KOPT-K1 (cell line): ENCODE results near the gene SF3B2.
"Not testable (repeated sequence)": the region's sequence is repeated elsewhere in the genome, so short reads cannot be mapped to it uniquely, and the experiment has no call there.

ENCODE experiments used
- H3K27ac ChIP-seq: fragments of 200-600 bp; sonication (generic); 2 replicates; pipeline ENCODE4 v1.5.1; 2016; ENCODE audit warnings: antibody characterized with exemption, mild to moderate bottlenecking, low read depth, low read length; ENCODE audit not compliant: poor library complexity, severe bottlenecking
- H3K36me3 ChIP-seq: fragments of 200-600 bp; sonication (generic); 2 replicates; pipeline ENCODE4 v1.5.1; 2017; ENCODE audit warnings: antibody characterized with exemption, mild to moderate bottlenecking, low read length, moderate library complexity; ENCODE audit not compliant: insufficient read depth
- H3K9me3 ChIP-seq: fragments of 200-600 bp; sonication (generic); 2 replicates; pipeline ENCODE4 v1.5.1; 2017; ENCODE audit warnings: antibody characterized with exemption, low read length, mild to moderate bottlenecking; ENCODE audit not compliant: insufficient read depth, poor library complexity, severe bottlenecking

The SF3B2 gene

DNA sequence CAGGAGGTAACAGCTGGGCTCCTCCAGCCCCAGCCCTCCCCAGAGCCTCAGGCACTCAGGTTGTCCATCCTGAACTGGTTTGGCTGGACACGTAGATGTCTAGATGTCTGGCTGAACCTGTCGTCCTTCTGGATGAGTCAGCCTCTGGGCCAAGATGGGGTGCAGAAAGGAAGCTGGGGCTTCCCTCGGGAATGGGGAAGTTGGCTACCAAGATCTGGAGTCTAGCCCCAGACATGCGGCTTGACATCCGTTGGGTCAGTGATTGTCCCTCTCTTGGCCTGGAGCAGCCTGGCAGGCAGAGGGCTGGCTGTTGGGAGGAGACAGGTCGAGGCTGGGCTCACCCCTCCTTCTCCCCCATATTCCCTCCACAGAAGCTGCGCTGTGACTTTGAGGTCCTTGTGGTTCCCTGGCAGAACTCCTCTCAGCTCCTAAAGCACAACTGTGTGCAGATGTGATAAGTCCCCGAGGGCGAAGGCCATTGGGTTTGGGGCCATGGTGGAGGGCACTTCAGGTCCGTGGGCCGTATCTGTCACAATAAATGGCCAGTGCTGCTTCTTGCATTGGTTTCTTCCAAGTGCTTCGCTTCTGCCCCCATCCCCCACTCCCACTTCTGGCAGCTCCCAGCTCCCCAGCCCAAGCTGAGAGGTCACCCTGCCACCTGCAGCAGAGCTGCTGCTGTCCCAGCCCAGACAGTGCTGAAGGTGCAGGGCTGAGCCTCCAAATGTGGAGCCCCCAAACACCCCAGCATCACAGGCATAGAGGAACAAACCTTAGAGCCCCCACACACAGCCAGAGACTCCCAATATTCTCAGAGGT is 39.0 kb upstream of the SF3B2 start:
- no peak overlapping the region for H3K27ac ChIP-seq
- no peaks in the 10 kb centered on the region for H3K9me3 ChIP-seq
- H3K36me3 ChIP-seq: no peaks in the 10 kb centered on the region

DNA sequence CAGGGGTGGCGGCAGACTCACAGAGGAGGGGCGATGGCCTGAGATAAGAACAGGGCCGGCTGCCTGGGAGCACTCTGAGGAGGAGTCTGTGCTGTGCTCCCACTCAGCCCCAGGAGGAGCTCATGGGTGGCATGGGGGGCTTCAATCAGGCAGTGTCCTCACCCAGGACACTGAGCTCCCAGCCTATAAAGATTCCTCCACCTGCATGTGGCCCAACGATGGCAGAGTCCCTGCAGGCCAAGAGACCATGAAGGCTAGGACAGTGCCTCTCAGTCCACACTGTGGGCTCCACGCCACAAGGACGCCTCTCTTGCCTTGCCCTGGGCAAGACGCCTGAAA is 38.4 kb upstream of the SF3B2 start:
- Histone ChIP-seq H3K27ac (no peak overlapping the region), H3K9me3 (no peaks in the 10 kb centered on the region), H3K36me3 (no peaks in the 10 kb centered on the region)

DNA sequence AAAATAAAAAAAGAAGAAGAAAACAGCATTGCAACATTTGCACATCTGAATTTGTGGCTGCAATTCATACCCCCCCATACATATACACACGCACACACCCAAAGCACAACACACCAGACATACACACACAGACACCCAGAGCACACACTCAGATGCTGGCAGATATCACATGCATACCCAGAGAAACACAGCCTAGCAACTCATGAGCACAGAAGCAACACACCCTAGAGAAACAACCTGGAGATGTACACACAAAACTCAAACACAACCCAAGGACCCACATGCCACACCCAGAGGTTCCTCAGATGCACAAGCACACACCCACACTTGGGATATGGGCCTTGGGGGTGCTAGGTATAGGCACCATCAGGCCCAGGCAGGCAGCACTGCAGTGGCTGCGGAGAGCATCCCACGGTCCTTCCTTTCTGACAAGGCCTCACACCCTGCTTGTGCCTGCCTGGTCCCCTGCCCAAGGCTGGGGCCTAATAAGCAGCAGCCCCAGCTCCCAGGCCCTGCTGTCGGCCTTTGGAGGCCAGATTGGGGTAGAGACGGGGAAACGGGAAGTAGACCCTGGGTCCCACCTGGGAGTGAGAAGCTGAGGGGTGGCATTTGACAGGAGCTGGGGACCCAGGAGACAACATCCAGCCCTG is 37.2 kb upstream of the SF3B2 start:
- H3K9me3 ChIP-seq: no peaks in the 10 kb centered on the region
- H3K27ac ChIP-seq: no peak overlapping the region
- H3K36me3 ChIP-seq: no peaks in the 10 kb centered on the region

DNA sequence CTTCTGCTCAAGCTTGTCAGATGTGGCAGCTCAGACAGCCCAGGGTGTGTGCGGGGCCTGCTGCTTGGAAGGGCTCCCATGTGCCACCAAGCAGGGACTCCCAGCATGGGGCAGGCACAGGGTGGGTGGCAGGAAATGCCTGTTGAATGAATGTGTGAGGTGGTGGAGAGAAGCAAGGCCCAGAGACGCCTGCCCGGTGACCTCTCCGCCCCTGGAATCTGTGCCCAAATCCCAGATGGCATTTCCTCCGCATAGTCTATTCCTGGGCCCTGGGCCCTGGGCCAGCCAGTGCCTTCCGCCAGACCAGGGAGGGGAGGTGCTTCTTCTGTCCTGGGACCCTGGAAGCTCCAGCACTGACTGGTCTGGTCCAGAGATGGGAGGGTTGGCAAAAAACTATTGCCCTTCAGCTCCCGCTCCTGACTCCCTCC is 36.7 kb upstream of the SF3B2 start:
- Histone ChIP-seq H3K36me3 (no peaks in the 10 kb centered on the region), H3K9me3 (no peaks in the 10 kb centered on the region), H3K27ac (no peak overlapping the region)

DNA sequence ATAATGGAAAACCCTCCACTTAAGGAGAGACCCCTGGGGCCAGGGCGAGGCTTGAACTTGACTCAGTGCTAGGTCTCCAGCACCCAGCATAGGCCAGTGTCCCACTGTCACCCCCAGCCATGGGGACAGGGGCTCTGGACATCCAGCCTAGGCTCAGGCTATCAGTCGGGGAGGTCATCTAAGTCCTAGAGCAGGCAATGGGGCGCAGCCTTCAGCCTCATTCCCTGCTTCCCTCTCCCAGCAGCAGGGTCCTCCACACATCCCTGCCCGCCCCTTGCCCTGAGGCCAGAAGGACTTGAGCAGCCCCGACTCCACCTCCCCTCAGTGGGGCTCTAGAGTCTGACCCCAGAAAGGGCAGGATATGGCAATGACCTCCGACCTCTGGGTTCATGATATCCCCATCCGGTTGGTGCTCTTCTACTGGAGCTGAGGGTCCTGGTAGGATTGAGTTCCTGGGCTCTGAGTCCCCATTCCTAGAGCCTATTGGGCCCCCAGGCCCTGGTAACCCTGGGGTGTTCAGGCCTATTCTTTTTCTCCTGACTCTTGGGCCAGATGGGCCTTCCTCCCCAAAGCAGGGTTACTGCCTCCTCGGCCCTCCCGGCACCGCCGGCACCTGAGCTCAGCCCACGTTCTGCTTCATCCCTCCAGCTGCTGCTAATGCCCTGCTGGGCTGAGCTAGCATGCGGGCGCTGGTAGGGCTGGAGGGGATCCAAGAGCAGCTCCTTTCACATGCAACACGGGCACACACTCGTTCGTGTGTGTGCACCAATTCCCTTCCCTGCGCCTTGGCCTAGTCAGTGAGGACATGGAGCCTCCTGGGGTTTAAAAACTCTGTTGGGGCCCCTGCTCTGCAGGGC is 36.0 kb upstream of the SF3B2 start:
- Histone ChIP-seq H3K27ac (no peak overlapping the region), H3K36me3 (no peaks in the 10 kb centered on the region), H3K9me3 (no peaks in the 10 kb centered on the region)

DNA sequence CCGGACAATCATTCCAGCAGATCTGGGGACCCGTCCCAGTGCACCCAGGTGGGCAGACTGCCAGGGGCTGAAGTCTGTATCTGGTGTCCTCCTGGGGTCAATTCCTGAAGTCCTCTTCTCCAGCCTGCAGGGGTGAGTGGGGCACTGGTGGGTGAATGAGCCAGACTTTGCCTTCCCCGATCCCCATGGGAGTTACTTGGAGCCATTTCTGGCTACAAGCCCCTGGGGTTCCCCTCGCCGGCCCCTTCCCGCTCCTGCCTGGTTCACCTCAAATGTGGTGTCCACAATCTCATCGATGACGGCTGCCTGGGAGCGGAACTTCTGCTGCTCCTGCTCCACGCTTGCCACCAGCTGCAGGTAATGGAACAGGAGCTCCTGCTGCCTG is 35.4 kb upstream of the SF3B2 start:
- Histone ChIP-seq H3K9me3 (no peaks in the 10 kb centered on the region), H3K27ac (no peak overlapping the region), H3K36me3 (no peaks in the 10 kb centered on the region)

DNA sequence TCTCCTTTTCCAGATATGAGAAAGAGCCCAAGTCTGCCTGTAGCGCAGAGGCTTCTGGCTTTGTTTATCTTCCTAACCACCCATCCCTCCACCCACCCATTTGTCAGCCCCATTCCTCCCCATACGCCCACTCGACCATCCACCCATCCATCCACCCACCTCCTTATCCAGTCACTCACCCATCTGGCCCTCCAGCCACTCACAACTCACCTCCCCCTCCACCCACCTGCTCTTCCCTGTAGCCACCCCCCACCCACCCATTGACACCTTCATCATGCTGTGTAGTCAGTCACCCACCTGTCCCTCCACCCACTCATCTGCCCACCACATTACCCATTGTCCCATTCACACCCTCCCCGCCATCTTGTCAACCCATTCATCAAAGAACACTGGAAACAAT is 34.8 kb upstream of the SF3B2 start:
- Histone ChIP-seq H3K9me3 (no peaks in the 10 kb centered on the region), H3K36me3 (no peaks in the 10 kb centered on the region), H3K27ac (no peak overlapping the region)

DNA sequence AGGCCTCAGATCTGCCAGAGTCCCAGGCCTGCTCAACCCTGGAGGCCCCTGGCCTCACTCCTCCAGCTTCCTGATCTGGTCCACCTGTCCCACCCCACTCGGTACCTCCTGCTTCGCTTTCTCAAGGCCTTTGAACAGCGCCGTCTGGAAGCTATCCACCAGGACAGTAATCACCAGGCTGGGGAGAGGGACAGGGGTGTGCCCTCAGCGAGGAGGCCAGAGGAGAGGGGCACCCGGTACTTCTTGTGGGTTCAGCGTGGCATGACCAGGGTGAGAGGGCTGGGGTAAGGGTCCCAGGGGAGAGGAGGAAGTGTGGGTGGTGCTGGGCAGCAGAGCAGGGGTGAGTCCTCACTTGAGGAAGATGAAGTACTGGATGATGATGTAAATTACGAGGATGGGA is 32.0 kb upstream of the SF3B2 start:
- Histone ChIP-seq H3K9me3 (no peaks in the 10 kb centered on the region), H3K36me3 (no peaks in the 10 kb centered on the region), H3K27ac (no peak overlapping the region)

DNA sequence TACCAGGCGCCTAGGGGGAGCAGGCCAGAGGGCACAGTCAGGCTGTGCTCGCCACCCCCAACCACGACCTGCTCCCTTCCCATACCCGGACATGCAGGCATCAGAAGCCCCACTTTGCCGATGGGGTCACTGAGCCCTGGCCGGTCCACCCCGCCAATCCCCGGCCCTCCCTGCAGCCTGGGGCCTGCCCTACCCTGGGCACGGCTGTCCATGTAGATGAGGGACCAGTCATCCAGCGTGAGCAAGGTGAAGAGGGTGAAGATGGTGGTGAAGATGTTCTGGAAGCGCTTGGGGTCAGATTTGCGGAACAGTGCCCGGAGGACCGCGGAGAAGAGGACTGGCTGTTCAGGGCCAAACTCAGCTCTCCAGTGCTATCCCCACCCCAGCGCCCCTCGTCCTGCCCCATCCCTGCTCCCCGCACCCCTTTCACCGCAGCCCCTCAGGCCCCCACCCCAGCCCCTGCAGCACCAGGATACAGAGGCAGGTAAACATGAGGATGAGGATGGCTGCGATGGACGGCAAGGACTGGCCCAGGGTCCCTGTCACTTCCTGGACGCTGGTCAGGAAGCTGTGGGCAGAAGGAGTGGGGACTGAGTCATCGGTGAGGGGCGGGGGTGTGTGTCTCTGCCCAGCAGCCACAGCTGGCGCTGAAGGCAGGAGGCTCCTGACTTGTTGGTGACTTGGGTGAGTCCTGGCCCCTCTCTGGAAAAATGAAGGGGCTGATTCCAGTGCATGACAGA is 31.4 kb upstream of the SF3B2 start:
- no peak overlapping the region for H3K27ac ChIP-seq

DNA sequence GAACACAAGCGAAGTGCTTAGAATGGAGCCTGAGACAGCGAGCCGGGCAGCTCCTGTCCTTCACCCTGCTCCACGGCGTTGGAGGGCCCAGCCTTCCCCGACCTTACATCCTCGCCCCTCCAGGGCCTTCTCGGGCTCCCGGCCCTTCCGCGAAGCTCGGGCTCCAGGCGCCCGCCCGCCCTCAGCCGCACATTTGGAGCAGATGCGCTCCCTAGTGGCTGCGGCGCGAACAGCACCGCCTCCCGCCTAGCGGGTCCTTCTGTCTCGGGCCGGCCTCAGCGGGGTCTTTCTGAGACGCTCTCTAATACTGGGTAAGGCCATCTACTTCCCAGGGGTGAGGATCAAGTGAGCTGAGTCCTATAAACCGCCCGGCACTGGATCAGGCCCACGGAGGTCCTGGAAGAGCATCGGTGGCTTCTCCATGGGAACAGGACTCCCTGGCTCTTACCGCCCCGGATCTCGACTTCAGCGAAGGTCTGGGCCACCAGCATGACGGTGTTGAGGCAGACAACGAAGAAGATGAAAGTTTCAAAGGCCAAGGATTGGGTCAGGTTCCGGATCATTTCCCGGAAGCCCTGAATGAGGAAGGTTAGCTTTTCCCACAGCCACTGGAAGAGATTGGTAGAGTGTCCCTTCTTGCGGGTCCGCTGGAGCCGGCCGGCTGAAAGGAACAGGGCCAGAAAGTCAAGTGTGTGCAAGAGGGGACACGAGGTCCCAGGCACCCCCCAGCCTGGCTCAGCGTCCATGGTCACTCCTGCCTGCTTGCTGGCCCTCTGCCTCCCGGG is 29.6 kb upstream of the SF3B2 start:
- H3K9me3 ChIP-seq: no peaks in the 10 kb centered on the region
- no peak overlapping the region for H3K27ac ChIP-seq
- H3K36me3 ChIP-seq: no peaks in the 10 kb centered on the region

More for the DNA sequence above, 31.4 kb upstream of the SF3B2 start:
- no peaks in the 10 kb centered on the region for H3K9me3 ChIP-seq
- H3K36me3 ChIP-seq: no peaks in the 10 kb centered on the region

DNA sequence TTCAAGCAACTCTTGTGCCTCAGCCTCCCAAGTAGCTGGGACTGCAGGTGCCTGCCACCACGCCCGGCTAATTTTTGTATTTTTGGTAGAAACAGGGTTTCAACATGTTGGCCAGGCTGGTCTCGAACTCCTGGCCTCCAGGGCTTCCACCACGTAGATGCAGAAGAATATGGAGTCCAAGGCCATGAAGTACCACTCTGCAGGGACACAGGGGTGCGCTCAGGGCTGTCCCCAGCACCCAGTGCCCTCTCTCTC is 29.1 kb upstream of the SF3B2 start:
- not testable (repeated sequence) for H3K27ac ChIP-seq, H3K9me3 ChIP-seq, H3K36me3 ChIP-seq

DNA sequence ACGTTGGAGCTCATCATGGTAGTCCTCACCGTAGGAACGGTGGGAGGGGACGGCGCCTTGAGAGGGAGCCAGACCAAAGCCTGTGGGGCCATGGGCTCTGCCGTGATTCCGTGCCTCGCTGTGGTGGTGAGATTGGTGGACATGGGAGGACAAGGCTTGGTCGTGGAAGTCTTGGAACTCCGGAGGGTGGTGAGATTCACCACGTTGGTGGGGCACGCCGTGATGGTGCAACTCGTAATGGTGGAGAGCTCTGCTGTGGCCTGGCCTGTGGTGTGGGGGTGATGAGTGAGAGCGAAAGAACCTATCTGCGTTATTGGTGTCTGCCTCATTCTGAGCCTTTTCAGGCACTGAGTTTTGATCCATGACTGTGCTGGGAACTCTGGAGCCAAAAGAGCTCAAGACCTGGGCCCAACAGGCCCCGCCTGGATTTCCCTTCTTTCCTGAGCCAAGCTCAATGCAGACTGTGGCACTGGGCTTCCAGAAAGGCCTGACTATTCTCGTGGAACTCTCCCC is 26.1 kb upstream of the SF3B2 start, which contains the start of gene CATSPER1:
CATSPER1 (minus strand) TSS at position 463 of the 513 bp plus-strand sequence; CDS start at position 363, 100 bp downstream.
- Histone ChIP-seq H3K36me3 (no peaks in the 10 kb centered on the region), H3K27ac (no peak within 1 kb of the TSS), H3K9me3 (no peaks in the 10 kb centered on the region)

DNA sequence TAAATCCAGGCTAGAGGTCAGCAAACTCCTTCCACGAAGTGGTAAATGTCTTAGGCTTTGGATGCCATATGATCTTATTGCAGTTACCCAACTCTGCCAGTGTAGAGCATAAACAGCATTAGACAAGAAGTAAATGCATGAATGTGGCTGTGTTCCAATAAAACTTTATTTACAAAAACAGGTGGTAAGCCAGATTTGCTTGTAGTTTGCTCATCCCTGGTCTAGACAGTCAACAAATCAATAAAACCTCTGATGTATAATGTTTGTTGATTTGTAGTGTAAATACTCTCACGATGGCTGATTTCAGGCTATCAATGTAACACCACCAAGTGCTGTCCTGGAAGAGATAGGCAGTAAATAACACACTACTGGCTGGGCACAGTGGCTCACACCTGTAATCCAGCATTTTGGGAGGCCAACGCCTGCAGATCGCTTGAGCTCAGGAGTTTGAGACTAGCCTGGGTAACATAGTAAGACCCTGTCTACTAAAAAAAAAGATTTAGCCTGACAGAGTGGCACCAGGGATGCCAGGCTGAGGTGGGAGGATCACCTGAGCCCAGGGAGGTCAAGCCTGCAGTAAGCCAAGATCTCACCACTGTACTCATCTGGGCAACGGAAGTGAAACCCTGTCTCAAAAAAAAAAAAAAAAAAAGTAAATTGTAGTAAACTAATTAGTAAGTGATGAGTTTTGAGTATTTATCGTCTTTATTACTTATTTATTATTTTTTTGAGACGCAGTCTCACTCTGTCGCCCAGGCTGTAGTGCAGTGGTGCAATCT is 19.0 kb upstream of the SF3B2 start:
- Histone ChIP-seq H3K27ac (no peak overlapping the region), H3K9me3 (no peaks in the 10 kb centered on the region), H3K36me3 (no peaks in the 10 kb centered on the region)
